Measurements from ENCODE around the gene CACHD1. TPM values are rescaled to one million over a fixed set of nuclear protein-coding genes. Genes with fewer than 3 reads are reported as not detected.

Gene CACHD1
- total and polyA plus RNA-seq, 2 of the 4 experiments (the other 2 are of a cell fraction) = 2.9 to 5.9 TPM

- H3K27me3 ChIP-seq (ENCODE audit: control insufficient read depth, insufficient read depth, low read length) = no peaks in the 10 kb centered on the region; the same call in 1 of the 2 replicates
- no peak overlapping the region for H2BK20ac ChIP-seq (ENCODE audit: low read depth, low read length)
- H3K9ac ChIP-seq (ENCODE audit: low read depth, low read length) = no peak overlapping the region
- in situ Hi-C loops (cut with MboI; ENCODE audit: low sequenced_read_pairs) = no loop called here
- no peak overlapping the region for H4K8ac ChIP-seq (ENCODE audit: low read depth in 2 of 2, low read length in 2 of 2)
- H4K91ac ChIP-seq (ENCODE audit: insufficient read depth, low read depth, low read length) = no peak overlapping the region
- H2AFZ ChIP-seq (replicated peaks; ENCODE audit: low read length, poor library complexity) = no peak overlapping the region
- H2BK5ac ChIP-seq (ENCODE audit: low read depth, low read length, poor library complexity, severe bottlenecking) = no peak overlapping the region
- H3K9me1 ChIP-seq (ENCODE audit: insufficient read depth, low read length) = no peaks in the 10 kb centered on the region
- no peaks in the 10 kb centered on the region; a peak in 1 of 4 replicates for H3K79me1 ChIP-seq (ENCODE audit: low read depth in 1 of 2, low read length in 2 of 2)
- DNase-seq (no peak), ATAC-seq (ENCODE audit: low read depth) (no peak)
- no peak overlapping the region for H3K56ac ChIP-seq (ENCODE audit: extremely low read depth, insufficient read depth, low read length)
- intact Hi-C loops (cut with micrococcal nuclease) = no loop called here
- no peak overlapping the region for H3K14ac ChIP-seq (replicated peaks; ENCODE audit: low read depth, low read length)
- H2BK120ac ChIP-seq (ENCODE audit: low read depth, low read length) = no peak overlapping the region
- dilution Hi-C loops (cut with HindIII; ENCODE audit: low sequenced_read_pairs, unreplicated experiment) = no loop called here
- no peak overlapping the region for H3K23ac ChIP-seq (ENCODE audit: low read depth, low read length)
- H2BK15ac ChIP-seq (ENCODE audit: low read depth, low read length) = no peak overlapping the region
- H3K4me2 ChIP-seq (ENCODE audit: low read depth, low read length) = no peak overlapping the region
- BruUV-seq (replicated peaks) = no TSS peak
- no CpG with 5 or more reads among the region's 3 CpGs for WGBS, 2 experiments (ENCODE audit: extremely low coverage in 2 of 2, insufficient read length in 1 of 2)
- no peak overlapping the region for H3K27ac ChIP-seq (ENCODE audit: insufficient read depth, low read length)
- H3K9me3 ChIP-seq (ENCODE audit: control insufficient read depth, insufficient read depth, low read length) = no peaks in the 10 kb centered on the region
- CTCF ChIA-PET = no interaction called here
- H3K4me1 ChIP-seq (ENCODE audit: control insufficient read depth, insufficient read depth, low read length) = no peaks in the 10 kb centered on the region
- no peak for TF ChIP-seq BHLHE40 (IDR thresholded peaks at IDR 0.05; ENCODE audit: low read depth, low read length)
- no peak for TF ChIP-seq CEBPB (IDR thresholded peaks at IDR 0.05; ENCODE audit: low read depth, low read length)
- no peak for TF ChIP-seq SMC3 (IDR thresholded peaks at IDR 0.05; ENCODE audit: low read depth, low read length)
- no peak for TF ChIP-seq ELK1 (IDR thresholded peaks at IDR 0.05; ENCODE audit: borderline replicate concordance, low read depth, low read length)
- TF ChIP-seq MXI1 (IDR thresholded peaks at IDR 0.05; ENCODE audit: borderline replicate concordance, low read depth, low read length) = no peak
- no peaks in the 10 kb centered on the region for H4K20me1 ChIP-seq (ENCODE audit: insufficient read depth, low read length)
- no peak overlapping the region for H2AK9ac ChIP-seq (replicated peaks; ENCODE audit: low read depth, low read length, poor library complexity)
- POLR2A ChIA-PET (ENCODE audit: unreplicated experiment) = no interaction called here
- no peaks in the 10 kb centered on the region for H3K36me3 ChIP-seq (ENCODE audit: control insufficient read depth, insufficient read depth, low read length)
- no peak overlapping the region for H4K5ac ChIP-seq (ENCODE audit: low read depth, low read length)
- H3K4me3 ChIP-seq (ENCODE audit: insufficient read depth, low read depth, low read length) = no peak overlapping the region
- H3K4ac ChIP-seq (ENCODE audit: low read depth, low read length) = no peak overlapping the region
- H3K18ac ChIP-seq (ENCODE audit: low read depth, low read length) = no peak overlapping the region
- no peak overlapping the region for H2AK5ac ChIP-seq (ENCODE audit: low read depth, low read length)
These were observed 20.4 kb downstream of the CACHD1 start for GRCh38 chr1:64490213-64490818.
